K562 (cell line): ENCODE measurements around the gene LMAN2. TPM values are rescaled to one million over a fixed set of nuclear protein-coding genes. Genes with fewer than 3 reads are reported as not detected.
A peak's percentile ranks its signal among the peaks of the same experiment; 100 is the strongest.

Experiments used
- BHLHE40 ChIP-seq: IDR thresholded peaks from 2 replicates; pipeline ENCODE4 v1.6.1; 2011; ENCODE audit warnings: low read length, improper control_type of control experiment
- CBFA2T3 ChIP-seq: fragments of 450-650 bp; IDR thresholded peaks from 2 replicates; pipeline ENCODE4 v1.6.1; 2017
- CBX2 ChIP-seq: fragments of 200-600 bp; sonication (generic); IDR thresholded peaks from one replicate; pipeline ENCODE4 v1.6.1; 2012; ENCODE audit warnings: mild to moderate bottlenecking, low read length, inconsistent platforms; ENCODE audit not compliant: insufficient read depth, poor library complexity, severe bottlenecking
- CC2D1A ChIP-seq: fragments of 450-650 bp; IDR thresholded peaks from 2 replicates; pipeline ENCODE4 v1.6.1; 2017; ENCODE audit warnings: mild to moderate bottlenecking
- CTBP1 ChIP-seq: fragments of 450-650 bp; IDR thresholded peaks from 2 replicates; pipeline ENCODE4 v1.6.1; 2016; ENCODE audit warnings: borderline replicate concordance
- CXXC5 ChIP-seq: fragments of 250-450 bp; sonication (Bioruptor Pico); IDR thresholded peaks from 2 replicates; pipeline ENCODE4 v1.8.0; 2022; ENCODE audit warnings: inconsistent platforms, mild to moderate bottlenecking, moderate library complexity
- ESRRA ChIP-seq: fragments of 450-650 bp; IDR thresholded peaks from 2 replicates; pipeline ENCODE4 v1.6.1; 2014; ENCODE audit warnings: low read depth, mild to moderate bottlenecking, moderate library complexity, borderline replicate concordance
- HDGF ChIP-seq: fragments of 450-650 bp; IDR thresholded peaks from 2 replicates; pipeline ENCODE4 v1.6.1; 2016
- HEY1 ChIP-seq: fragments of 250-450 bp; sonication (Bioruptor Pico); IDR thresholded peaks from 2 replicates; pipeline ENCODE4 v1.5.0; 2020; ENCODE audit warnings: mild to moderate bottlenecking, moderate library complexity, borderline replicate concordance
- IFI16 ChIP-seq: fragments of 250-450 bp; sonication (Bioruptor Pico); IDR thresholded peaks from 2 replicates; pipeline ENCODE4 v2.1.2; 2022; ENCODE audit warnings: mild to moderate bottlenecking, inconsistent platforms
- KAT2B ChIP-seq: IDR thresholded peaks from one replicate; pipeline ENCODE4 v1.6.1; 2012; ENCODE audit warnings: low read depth, mild to moderate bottlenecking, control low read depth, inconsistent platforms, low read length, moderate library complexity
- LARP7 ChIP-seq: fragments of 450-650 bp; IDR thresholded peaks from 2 replicates; pipeline ENCODE4 v1.6.1; 2016
- MAZ ChIP-seq, 2 experiments: fragments of 450-650 bp in 1 of 2; sonication (generic) in 1 of 2; formaldehyde crosslinking; IDR thresholded peaks in 1 of 2; conservative IDR thresholded peaks in 1 of 2; 2 replicates each; pipeline versions ENCODE4 v1.4.0 to v1.5.0; 2020; ENCODE audit warnings: mild to moderate bottlenecking in 1 of 2, missing genetic modification reagents in 1 of 2
- MXI1 ChIP-seq: IDR thresholded peaks from 2 replicates; pipeline ENCODE4 v1.6.1; 2011; ENCODE audit warnings: low read depth, mild to moderate bottlenecking, improper control_type of control experiment, low read length
- PHB2 ChIP-seq: fragments of 450-650 bp; IDR thresholded peaks from 2 replicates; pipeline ENCODE4 v1.6.1; 2017; ENCODE audit warnings: low read depth
- PYGO2 ChIP-seq: fragments of 450-650 bp; IDR thresholded peaks from 2 replicates; pipeline ENCODE4 v1.6.1; 2016; ENCODE audit warnings: mild to moderate bottlenecking, missing genetic modification characterization, moderate library complexity, missing compliant biosample characterization
- SP2 ChIP-seq: IDR thresholded peaks from 2 replicates; pipeline ENCODE4 v1.6.1; 2011; ENCODE audit warnings: mild to moderate bottlenecking, low read depth, low read length, moderate library complexity; ENCODE audit not compliant: poor library complexity, severe bottlenecking; ENCODE audit errors: extremely low read depth
- TAL1 ChIP-seq: fragments of 450-650 bp; IDR thresholded peaks from 2 replicates; pipeline ENCODE4 v1.6.1; 2016; ENCODE audit warnings: mild to moderate bottlenecking
- TEAD4 ChIP-seq, 2 experiments: sonication (generic) in 1 of 2; formaldehyde crosslinking in 1 of 2; IDR thresholded peaks; 2 replicates each; pipeline versions ENCODE4 v1.6.1 to v1.8.0; 2012 to 2022; ENCODE audit warnings: borderline replicate concordance in 1 of 2, inconsistent platforms in 1 of 2, low read length in 1 of 2, mild to moderate bottlenecking in 1 of 2, missing genetic modification reagents in 1 of 2
- XRCC4 ChIP-seq: IDR thresholded peaks from one replicate; pipeline ENCODE4 v1.6.1; 2011; ENCODE audit not compliant: insufficient read depth, insufficient read length; ENCODE audit errors: extremely low read depth
- ZKSCAN8 ChIP-seq: fragments of 200-800 bp; sonication (Bioruptor generic); IDR thresholded peaks from 2 replicates; pipeline ENCODE4 v1.6.1; 2016; ENCODE audit warnings: missing genetic modification characterization, missing compliant biosample characterization
- ZNF507 ChIP-seq: conservative IDR thresholded peaks from 2 replicates; pipeline ENCODE4 v1.6.1; 2017; ENCODE audit warnings: missing genetic modification characterization, missing compliant biosample characterization
- ZNF551 ChIP-seq: fragments of 250-450 bp; sonication (Bioruptor Pico); IDR thresholded peaks from 2 replicates; pipeline ENCODE4 v1.5.0; 2021; ENCODE audit warnings: mild to moderate bottlenecking, moderate library complexity
- ZNF717 ChIP-seq: fragments of 250-450 bp; sonication (Bioruptor Pico); IDR thresholded peaks from 2 replicates; pipeline ENCODE4 v1.5.0; 2021
- ZNF780A ChIP-seq: fragments of 250-450 bp; sonication (Bioruptor Pico); IDR thresholded peaks from 2 replicates; pipeline ENCODE4 v1.5.0; 2021; ENCODE audit warnings: mild to moderate bottlenecking
- polyA plus RNA-seq, 8 experiments: library from polyadenylated mRNA; depleted of rRNA in 4 of 8; stranded (reverse) in 5 of 8; unstranded in 3 of 8; fragments of >200 nt; fragmentation: Nextera tagmentation in 2 of 8; fragmentation: Illumina TruSeq in 1 of 8; extraction: Ambion mirVana in 2 of 8; extraction: Trizol in 1 of 8; gene quantifications; 2 replicates each; pipeline versions ENCODE4 v1.2.1 to v1.2.3, GENCODE V29; 2011 to 2014; ENCODE audit warnings: inconsistent platforms in 1 of 8, missing spikeins in 1 of 8
- total RNA-seq, 7 experiments: library from RNA; depleted of rRNA in 6 of 7; stranded (reverse); fragments of >200 nt in 6 of 7; fragmentation: Illumina TruSeq in 2 of 7; extraction: Trizol in 2 of 7; gene quantifications; 2 replicates each; pipeline versions ENCODE4 v1.2.1 to v1.2.3, GENCODE V29; 2011 to 2021; ENCODE audit warnings: low replicate concordance in 1 of 7
- TF ChIP-seq, protein P1 (sequence below): fragments of 250-450 bp; sonication (Bioruptor Pico); IDR thresholded peaks from 2 replicates; pipeline ENCODE4 v1.5.0; 2022; ENCODE audit warnings: mild to moderate bottlenecking
- TF ChIP-seq, protein P2 (sequence below), 2 experiments: fragments of 450-650 bp; IDR thresholded peaks; 2 replicates each; pipeline ENCODE4 v1.6.1; 2016

Gene LMAN2
- total and polyA plus RNA-seq, 9 of the 15 experiments (the other 6 are each of a cell fraction or from before 2014, with no cell fraction given), result 2.7 to 254 (median 136) TPM

DNA sequence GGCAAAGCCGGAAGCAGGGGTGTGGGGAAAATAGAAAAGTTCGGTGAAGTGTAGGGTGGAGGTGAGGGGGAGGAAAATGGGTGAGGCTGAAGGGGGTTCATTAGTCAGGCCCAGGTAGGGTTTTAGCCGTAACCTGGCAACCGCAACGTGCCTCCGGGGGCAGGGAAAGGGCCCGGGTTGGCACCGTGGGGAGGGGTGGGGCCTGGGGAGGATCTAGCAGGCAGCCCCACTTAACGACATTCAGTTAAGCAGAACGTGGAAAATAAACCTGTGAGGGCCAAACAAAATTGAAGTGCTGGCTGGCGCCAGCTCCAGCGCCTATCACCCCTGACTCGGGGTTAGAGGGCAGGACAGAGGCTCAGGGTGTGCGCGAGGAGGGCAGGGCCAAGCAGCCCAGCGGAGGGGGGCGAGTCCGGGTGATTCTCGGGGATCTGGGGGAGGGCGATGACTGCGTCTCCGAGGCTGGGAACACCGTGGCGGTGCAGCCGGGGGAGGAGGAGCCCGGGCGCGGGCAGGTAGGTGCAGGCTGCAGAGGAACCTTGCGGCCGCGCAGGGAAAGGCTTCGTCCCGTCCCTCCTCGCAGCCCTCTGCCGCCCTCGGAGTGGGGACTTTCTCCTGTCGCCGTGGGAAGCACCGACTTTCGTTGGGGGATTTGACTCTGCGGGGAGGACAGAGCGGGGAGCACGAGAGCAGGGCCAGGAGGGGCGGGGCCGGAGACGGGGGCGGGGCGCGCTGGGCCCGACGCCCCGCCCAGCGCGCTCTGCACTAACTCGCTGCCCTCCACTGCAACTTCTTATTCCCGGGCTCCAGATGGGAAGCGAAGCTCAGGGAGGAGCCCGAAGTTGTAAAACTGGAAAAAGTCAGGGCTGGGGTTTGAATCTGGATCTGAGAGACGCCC, 11.4 kb upstream of the LMAN2 start (continued):
- TF ChIP-seq, protein P1, sequence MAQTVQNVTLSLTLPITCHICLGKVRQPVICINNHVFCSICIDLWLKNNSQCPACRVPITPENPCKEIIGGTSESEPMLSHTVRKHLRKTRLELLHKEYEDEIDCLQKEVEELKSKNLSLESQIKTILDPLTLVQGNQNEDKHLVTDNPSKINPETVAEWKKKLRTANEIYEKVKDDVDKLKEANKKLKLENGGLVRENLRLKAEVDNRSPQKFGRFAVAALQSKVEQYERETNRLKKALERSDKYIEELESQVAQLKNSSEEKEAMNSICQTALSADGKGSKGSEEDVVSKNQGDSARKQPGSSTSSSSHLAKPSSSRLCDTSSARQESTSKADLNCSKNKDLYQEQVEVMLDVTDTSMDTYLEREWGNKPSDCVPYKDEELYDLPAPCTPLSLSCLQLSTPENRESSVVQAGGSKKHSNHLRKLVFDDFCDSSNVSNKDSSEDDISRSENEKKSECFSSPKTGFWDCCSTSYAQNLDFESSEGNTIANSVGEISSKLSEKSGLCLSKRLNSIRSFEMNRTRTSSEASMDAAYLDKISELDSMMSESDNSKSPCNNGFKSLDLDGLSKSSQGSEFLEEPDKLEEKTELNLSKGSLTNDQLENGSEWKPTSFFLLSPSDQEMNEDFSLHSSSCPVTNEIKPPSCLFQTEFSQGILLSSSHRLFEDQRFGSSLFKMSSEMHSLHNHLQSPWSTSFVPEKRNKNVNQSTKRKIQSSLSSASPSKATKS (CRISPR knock-in tag), result no peak
- TF ChIP-seq HEY1 (CRISPR knock-in tag) (no peak), CBX2 (no peak), BHLHE40 (peak; percentile 42), CC2D1A (no peak), SP2 (no peak), CTBP1 (peak; percentile 64), MXI1 (no peak), ZNF717 (no peak), ESRRA (no peak), KAT2B (no peak), PHB2 (no peak), TEAD4 (IDR thresholded peaks at IDR 0.05; ENCODE audit: low read length) (no peak), TEAD4 (CRISPR knock-in tag; IDR thresholded peaks at IDR 0.05; ENCODE audit: borderline replicate concordance) (no peak), HDGF (no peak; the same call in 1 of the 2 replicates), IFI16 (CRISPR knock-in tag) (no peak), TAL1 (no peak), LARP7 (no peak), MAZ (CRISPR knock-in tag; conservative IDR thresholded peaks at IDR 0.05 in 1 of 2, IDR thresholded peaks at IDR 0.05 in 1 of 2) (peak; percentile 86 to 94), ZKSCAN8 (CRISPR knock-in tag) (no peak), CXXC5 (CRISPR knock-in tag) (no peak; the same call in none of the 2 replicates), ZNF551 (CRISPR knock-in tag) (no peak), CBFA2T3 (no peak), ZNF507 (tag) (no peak), XRCC4 (no peak), PYGO2 (tag) (no peak), ZNF780A (CRISPR knock-in tag) (no peak)
- TF ChIP-seq, protein P2, sequence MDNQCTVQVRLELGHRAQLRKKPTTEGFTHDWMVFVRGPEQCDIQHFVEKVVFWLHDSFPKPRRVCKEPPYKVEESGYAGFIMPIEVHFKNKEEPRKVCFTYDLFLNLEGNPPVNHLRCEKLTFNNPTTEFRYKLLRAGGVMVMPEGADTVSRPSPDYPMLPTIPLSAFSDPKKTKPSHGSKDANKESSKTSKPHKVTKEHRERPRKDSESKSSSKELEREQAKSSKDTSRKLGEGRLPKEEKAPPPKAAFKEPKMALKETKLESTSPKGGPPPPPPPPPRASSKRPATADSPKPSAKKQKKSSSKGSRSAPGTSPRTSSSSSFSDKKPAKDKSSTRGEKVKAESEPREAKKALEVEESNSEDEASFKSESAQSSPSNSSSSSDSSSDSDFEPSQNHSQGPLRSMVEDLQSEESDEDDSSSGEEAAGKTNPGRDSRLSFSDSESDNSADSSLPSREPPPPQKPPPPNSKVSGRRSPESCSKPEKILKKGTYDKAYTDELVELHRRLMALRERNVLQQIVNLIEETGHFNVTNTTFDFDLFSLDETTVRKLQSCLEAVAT (IDR thresholded peaks at IDR 0.05), result no peak
